Gastroesophageal sphincter (tissue), 4 donors: Measurements from ENCODE around the gene CABLES2. TPM values are rescaled to one million over a fixed set of nuclear protein-coding genes. Genes with fewer than 3 reads are reported as not detected.

Experiments used
- ATAC-seq: fragments of 150-250 bp; one replicate; pipeline ENCODE4 v1.9.1; 2016; ENCODE audit warnings: mild to moderate bottlenecking, moderate library complexity
- H3K27ac ChIP-seq, 4 donors: fragments of 200-600 bp; sonication (generic) in 3 of 4; 1 replicate in 3 of 4; 2 replicates in 1 of 4; pipeline ENCODE4 v1.5.1; 2016 to 2019
- H3K27me3 ChIP-seq: fragments of 200-600 bp; sonication (generic); one replicate; pipeline ENCODE4 v1.5.1; 2019
- H3K36me3 ChIP-seq, 2 donors: fragments of 200-600 bp; sonication (generic); one replicate each; pipeline ENCODE4 v1.5.1; 2019; ENCODE audit warnings: control low read depth in 1 of 2
- H3K4me1 ChIP-seq, 3 donors: fragments of 200-600 bp; sonication (generic); 1 replicate in 2 of 3; 2 replicates in 1 of 3; pipeline ENCODE4 v1.5.1; 2016 to 2019; ENCODE audit warnings: control low read depth in 2 of 3
- H3K4me3 ChIP-seq, 2 donors: fragments of 200-600 bp; sonication (generic); one replicate each; pipeline ENCODE4 v1.5.1; 2019; ENCODE audit warnings: mild to moderate bottlenecking in 1 of 2, moderate library complexity in 1 of 2
- H3K9me3 ChIP-seq, 3 donors: fragments of 200-600 bp; sonication (generic); one replicate each; pipeline ENCODE4 v1.5.1; 2017 to 2019; ENCODE audit warnings: control low read depth in 2 of 3
- CTCF ChIP-seq, 4 experiments: fragments of 200-600 bp in 2 of 4; fragments of 450-650 bp in 2 of 4; sonication (generic) in 1 of 4; IDR thresholded peaks; one replicate each; pipeline ENCODE4 v1.5.1; 2017 to 2019; ENCODE audit warnings: antibody characterized with exemption in 4 of 4, mild to moderate bottlenecking in 2 of 4, moderate library complexity in 2 of 4
- EP300 ChIP-seq: sonication (generic); formaldehyde crosslinking; IDR thresholded peaks from one replicate; pipeline ENCODE4 v1.6.1; 2017; ENCODE audit warnings: antibody characterized with exemption, mild to moderate bottlenecking
- POLR2A ChIP-seq, 2 donors: fragments of 450-650 bp; IDR thresholded peaks; one replicate each; pipeline ENCODE4 v1.6.1; 2017; ENCODE audit warnings: antibody characterized with exemption in 2 of 2, mild to moderate bottlenecking in 2 of 2, moderate library complexity in 1 of 2
- POLR2AphosphoS5 ChIP-seq: sonication (generic); formaldehyde crosslinking; IDR thresholded peaks from one replicate; pipeline ENCODE4 v1.6.1; 2017; ENCODE audit warnings: antibody characterized with exemption
- WGBS, 2 donors: methylation state at CpG; one replicate each; pipeline ENCODE4 v1.1.5; 2018; ENCODE audit warnings: low coverage in 1 of 2; 5-methylcytosine and 5-hydroxymethylcytosine counted together
- total RNA-seq, 4 donors: library from RNA; depleted of rRNA; stranded (reverse); fragments of >200 nt; gene quantifications; one replicate each; pipeline ENCODE4 v1.1.0, GENCODE V29; 2016

CABLES2 gene
- total RNA-seq, 4 donors from 2014 or later = 2.7 to 9.8 (median 3.8) TPM

- no peak for TF ChIP-seq EP300
- no peak for TF ChIP-seq POLR2AphosphoS5
- TF ChIP-seq POLR2A (IDR thresholded peaks at IDR 0.05) = no peak
- no peak for TF ChIP-seq CTCF (IDR thresholded peaks at IDR 0.05)
- Histone ChIP-seq H3K36me3 (peaks cover 0 to 90% of the 10 kb centered on the region in 2 donors), H3K9me3 (no peaks in the 10 kb centered on the region), H3K4me3 (no peak overlapping the region), H3K27ac (peak overlapping the region in 2 of 4 donors; percentile 40 to 41), H3K4me1 (peaks cover 0 to 19% (median 0%) of the 10 kb centered on the region in 3 donors), H3K27me3 (no peaks in the 10 kb centered on the region)
- 67% methylated on average over 2 of the region's 9 CpGs; no CpG with 5 or more reads in 1 of the 2 donors for WGBS, 2 donors
- no peak for ATAC-seq
These were observed 59.6 kb downstream of the CABLES2 start for GRCh38 chr20:62347445-62347844.

- Histone ChIP-seq H3K4me3 (no peak overlapping the region), H3K27me3 (no peaks in the 10 kb centered on the region), H3K9me3 (no peaks in the 10 kb centered on the region), H3K4me1 (peaks cover 0 to 15% (median 0%) of the 10 kb centered on the region in 3 donors), H3K36me3 (peaks cover 0 to 90% of the 10 kb centered on the region in 2 donors), H3K27ac (peak overlapping the region in 2 of 4 donors; percentile 40 to 41)
- WGBS, 2 donors = no CpG with 5 or more reads among the region's 10 CpGs
- TF ChIP-seq EP300 (no peak), POLR2A (IDR thresholded peaks at IDR 0.05) (no peak), CTCF (IDR thresholded peaks at IDR 0.05) (no peak), POLR2AphosphoS5 (no peak)
- ATAC-seq = no peak
These were observed 60.0 kb downstream of the CABLES2 start for GRCh38 chr20:62347151-62347404.

- Histone ChIP-seq H3K27me3 (no peaks in the 10 kb centered on the region), H3K4me3 (no peak overlapping the region), H3K27ac (peak overlapping the region in 2 of 4 donors; percentile 40 to 41), H3K36me3 (peaks cover 0 to 88% of the 10 kb centered on the region in 2 donors), H3K9me3 (no peaks in the 10 kb centered on the region), H3K4me1 (peaks cover 0 to 10% (median 0%) of the 10 kb centered on the region in 3 donors)
- TF ChIP-seq EP300 = no peak
- no peak for TF ChIP-seq POLR2AphosphoS5
- TF ChIP-seq POLR2A (IDR thresholded peaks at IDR 0.05) = no peak
- TF ChIP-seq CTCF (IDR thresholded peaks at IDR 0.05) = no peak
- 60% methylated on average over 1 of the region's 34 CpGs; no CpG with 5 or more reads in 1 of the 2 donors for WGBS, 2 donors
- no peak for ATAC-seq
These were observed 60.5 kb downstream of the CABLES2 start for GRCh38 chr20:62346398-62347150.

GRCh38 chr20:62345681-62346370, 61.3 kb downstream of the CABLES2 start:
- H3K27ac ChIP-seq = peak overlapping the region in 2 of 4 donors; percentile 40 to 41

More at GRCh38 chr20:62345681-62346370, 61.3 kb downstream of the CABLES2 start:
- Histone ChIP-seq H3K27me3 (no peaks in the 10 kb centered on the region), H3K4me3 (no peak overlapping the region), H3K4me1 (peaks cover 0 to 10% (median 0%) of the 10 kb centered on the region in 3 donors), H3K9me3 (no peaks in the 10 kb centered on the region), H3K36me3 (peaks cover 0 to 87% of the 10 kb centered on the region in 2 donors)
- ATAC-seq = no peak
- WGBS, 2 donors = 40% methylated on average over 2 of the region's 25 CpGs; no CpG with 5 or more reads in 1 of the 2 donors
- TF ChIP-seq POLR2AphosphoS5 (no peak), CTCF (IDR thresholded peaks at IDR 0.05) (no peak), POLR2A (IDR thresholded peaks at IDR 0.05) (no peak), EP300 (no peak)
